ENCODE data around the gene POLD1.

POLD1 gene

DNA sequence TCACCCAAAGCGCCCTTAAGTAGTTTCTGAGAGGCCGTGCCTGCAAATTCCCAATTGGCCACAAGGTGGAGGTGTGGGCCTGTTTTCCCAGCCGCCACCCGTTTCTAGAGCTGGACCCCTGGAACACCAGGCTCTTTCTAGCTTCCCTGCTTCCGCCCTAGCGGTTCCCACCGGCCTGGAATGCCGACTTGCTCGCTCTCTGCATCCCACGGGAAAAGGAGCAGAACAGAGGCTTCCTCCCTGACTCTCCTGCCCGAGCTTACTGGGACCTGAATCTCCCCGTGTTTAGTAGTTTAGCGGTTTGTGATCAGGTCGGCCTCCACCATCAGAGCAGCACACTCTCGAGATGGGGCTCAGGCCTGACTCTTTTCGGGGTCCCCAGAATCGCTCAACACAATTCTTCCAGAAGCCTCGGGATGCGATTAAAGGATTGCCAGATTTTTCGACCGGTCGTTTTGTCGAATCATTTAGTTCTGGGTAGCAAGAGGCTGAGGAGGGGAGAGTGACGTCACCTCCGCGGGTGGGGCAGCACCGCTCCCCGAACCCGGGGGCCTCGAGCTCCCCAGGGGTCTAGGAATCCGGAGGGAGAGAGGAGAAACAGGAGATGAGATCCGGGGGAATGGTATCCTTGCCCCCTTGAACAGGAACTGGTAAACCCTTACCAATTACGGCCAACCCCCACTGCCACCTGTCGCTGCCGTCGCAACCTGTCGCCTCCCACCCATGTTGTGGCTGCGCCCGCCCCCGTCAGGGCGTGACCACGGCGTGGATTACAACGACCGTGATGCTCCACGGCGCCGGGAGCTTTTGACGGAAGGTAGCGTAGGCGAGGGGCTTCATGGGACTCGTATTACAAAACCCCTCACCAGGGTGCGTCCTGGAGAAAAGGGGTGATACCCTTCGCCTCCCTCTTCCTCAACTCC, 26.7 kb upstream of the POLD1 start:
- Histone ChIP-seq H3K9me2 (replicated peaks; ENCODE audit: insufficient read depth, low read length) (no peaks in the 10 kb centered on the region), H3K27me3 (ENCODE audit: low read length) (no peaks in the 10 kb centered on the region), H3F3A (ENCODE audit: insufficient read depth) (peaks cover 6% of the 10 kb centered on the region), H3K27ac (ENCODE audit: low read depth, low read length) (peak overlapping the region; percentile 85), H3K36me3 (ENCODE audit: low read length) (no peaks in the 10 kb centered on the region), H3K4me3 (ENCODE audit: insufficient read depth, low read length, poor library complexity, severe bottlenecking) (peak overlapping the region; percentile 54), H3K4me2 (ENCODE audit: low read depth, low read length, poor library complexity, severe bottlenecking) (peak overlapping the region; percentile 83), H2AFZ (ENCODE audit: low read depth, low read length, severe bottlenecking) (peak overlapping the region; percentile 80), H4K20me1 (ENCODE audit: low read depth, low read length) (no peaks in the 10 kb centered on the region), H3K79me2 (ENCODE audit: insufficient read depth, low read length) (no peaks in the 10 kb centered on the region), H3K9ac (ENCODE audit: low read length) (peak overlapping the region; percentile 68), H3K9me3 (ENCODE audit: insufficient read depth, low read length) (no peaks in the 10 kb centered on the region)
- no peak for TF ChIP-seq EZH2phosphoT487 (conservative IDR thresholded peaks at IDR 0.05; ENCODE audit: low read length)
- TF ChIP-seq, protein P1, sequence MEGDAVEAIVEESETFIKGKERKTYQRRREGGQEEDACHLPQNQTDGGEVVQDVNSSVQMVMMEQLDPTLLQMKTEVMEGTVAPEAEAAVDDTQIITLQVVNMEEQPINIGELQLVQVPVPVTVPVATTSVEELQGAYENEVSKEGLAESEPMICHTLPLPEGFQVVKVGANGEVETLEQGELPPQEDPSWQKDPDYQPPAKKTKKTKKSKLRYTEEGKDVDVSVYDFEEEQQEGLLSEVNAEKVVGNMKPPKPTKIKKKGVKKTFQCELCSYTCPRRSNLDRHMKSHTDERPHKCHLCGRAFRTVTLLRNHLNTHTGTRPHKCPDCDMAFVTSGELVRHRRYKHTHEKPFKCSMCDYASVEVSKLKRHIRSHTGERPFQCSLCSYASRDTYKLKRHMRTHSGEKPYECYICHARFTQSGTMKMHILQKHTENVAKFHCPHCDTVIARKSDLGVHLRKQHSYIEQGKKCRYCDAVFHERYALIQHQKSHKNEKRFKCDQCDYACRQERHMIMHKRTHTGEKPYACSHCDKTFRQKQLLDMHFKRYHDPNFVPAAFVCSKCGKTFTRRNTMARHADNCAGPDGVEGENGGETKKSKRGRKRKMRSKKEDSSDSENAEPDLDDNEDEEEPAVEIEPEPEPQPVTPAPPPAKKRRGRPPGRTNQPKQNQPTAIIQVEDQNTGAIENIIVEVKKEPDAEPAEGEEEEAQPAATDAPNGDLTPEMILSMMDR (IDR thresholded peaks at IDR 0.05; ENCODE audit: insufficient read depth, low read length, poor library complexity, severe bottlenecking), result peak; percentile 70

DNA sequence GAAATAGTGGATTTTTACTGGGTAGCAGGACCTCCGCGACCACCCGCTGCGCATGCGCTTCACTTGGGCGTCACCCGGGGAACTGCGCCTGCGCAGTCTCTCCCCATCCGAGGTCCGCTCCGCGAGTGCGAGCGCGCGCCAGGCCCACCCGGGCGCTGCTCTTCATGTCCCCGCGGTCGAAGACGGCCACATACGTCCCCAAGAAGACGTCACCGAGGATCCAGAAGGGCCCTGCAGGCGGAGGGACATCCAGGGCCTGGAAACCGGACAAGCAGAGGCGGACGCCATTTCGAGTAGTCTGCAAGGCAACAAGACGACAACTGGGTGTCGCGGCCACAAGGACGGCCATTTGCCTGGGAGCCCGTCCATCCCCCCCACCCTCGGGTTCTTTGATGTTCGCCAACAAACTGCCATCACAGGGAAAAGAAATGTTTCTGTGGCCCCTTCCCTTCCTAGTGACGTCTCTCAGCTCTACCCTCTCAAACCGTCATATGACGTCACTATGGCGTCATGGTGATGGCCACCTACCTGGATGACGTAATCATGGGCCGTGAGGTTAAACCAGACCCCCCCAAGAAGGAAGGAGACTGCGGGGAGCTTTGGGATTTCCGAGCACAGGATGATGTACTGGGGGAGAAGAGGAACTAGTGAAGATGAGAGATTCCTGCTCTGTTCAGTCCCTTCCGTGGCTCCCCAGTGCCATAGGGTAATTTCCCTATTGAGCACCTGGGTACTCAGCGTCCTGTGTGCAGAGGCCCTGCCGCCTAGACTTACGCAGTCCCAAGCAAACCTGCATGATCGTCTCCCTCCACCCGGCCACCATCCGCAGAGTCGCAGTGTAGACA, 25.4 kb upstream of the POLD1 start:
- Histone ChIP-seq H3K9me2 (replicated peaks; ENCODE audit: insufficient read depth, low read length) (no peaks in the 10 kb centered on the region), H3K79me2 (ENCODE audit: insufficient read depth, low read length) (no peaks in the 10 kb centered on the region), H3K4me2 (ENCODE audit: low read depth, low read length, poor library complexity, severe bottlenecking) (peak overlapping the region; percentile 83), H4K20me1 (ENCODE audit: low read depth, low read length) (no peaks in the 10 kb centered on the region), H3K27ac (ENCODE audit: low read depth, low read length) (peak overlapping the region; percentile 85), H3K36me3 (ENCODE audit: low read length) (no peaks in the 10 kb centered on the region), H2AFZ (ENCODE audit: low read depth, low read length, severe bottlenecking) (no peak overlapping the region), H3K9ac (ENCODE audit: low read length) (peak overlapping the region; percentile 68; the same call in 1 of the 2 replicates), H3K9me3 (ENCODE audit: insufficient read depth, low read length) (no peaks in the 10 kb centered on the region), H3K27me3 (ENCODE audit: low read length) (no peaks in the 10 kb centered on the region), H3K4me3 (ENCODE audit: insufficient read depth, low read length, poor library complexity, severe bottlenecking) (peak overlapping the region; percentile 25), H3F3A (ENCODE audit: insufficient read depth) (peaks cover 12% of the 10 kb centered on the region)
- TF ChIP-seq, protein P1 (IDR thresholded peaks at IDR 0.05; ENCODE audit: insufficient read depth, low read length, poor library complexity, severe bottlenecking), result no peak

DNA sequence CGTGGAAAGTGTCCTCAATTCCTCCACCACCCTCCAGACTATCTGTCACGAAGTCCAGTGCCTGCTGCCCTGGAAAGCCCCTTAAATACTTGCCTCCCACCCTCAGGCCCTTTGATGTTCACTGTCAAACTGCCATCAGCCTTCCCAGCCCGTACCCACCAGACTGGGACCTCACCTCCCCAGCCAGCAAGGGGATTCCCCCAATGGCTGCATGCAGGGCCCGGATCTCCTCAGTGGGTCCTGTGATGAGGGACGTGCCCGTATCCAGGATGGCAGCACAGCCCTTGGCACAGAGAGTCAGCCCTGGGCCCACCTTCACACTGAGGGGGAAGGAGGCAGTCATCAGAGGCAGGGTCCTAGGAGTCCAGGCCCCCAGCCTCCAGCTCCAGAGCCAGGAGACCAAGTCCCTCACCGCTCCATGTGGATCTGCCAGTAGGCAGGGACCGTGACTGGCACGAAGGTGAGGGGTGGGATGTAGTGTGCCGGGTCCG, 24.8 kb upstream of the POLD1 start:
- Histone ChIP-seq H3K27me3 (ENCODE audit: low read length) (no peaks in the 10 kb centered on the region), H3K27ac (ENCODE audit: low read depth, low read length) (no peak overlapping the region), H3K4me2 (ENCODE audit: low read depth, low read length, poor library complexity, severe bottlenecking) (no peak overlapping the region)

More for the DNA sequence above, 24.8 kb upstream of the POLD1 start:
- Histone ChIP-seq H4K20me1 (ENCODE audit: low read depth, low read length) (no peaks in the 10 kb centered on the region), H3K36me3 (ENCODE audit: low read length) (no peaks in the 10 kb centered on the region), H2AFZ (ENCODE audit: low read depth, low read length, severe bottlenecking) (no peak overlapping the region), H3K4me3 (ENCODE audit: insufficient read depth, low read length, poor library complexity, severe bottlenecking) (no peak overlapping the region), H3K9me3 (ENCODE audit: insufficient read depth, low read length) (no peaks in the 10 kb centered on the region), H3F3A (ENCODE audit: insufficient read depth) (peaks cover 9% of the 10 kb centered on the region), H3K9ac (ENCODE audit: low read length) (no peak overlapping the region), H3K79me2 (ENCODE audit: insufficient read depth, low read length) (no peaks in the 10 kb centered on the region), H3K9me2 (replicated peaks; ENCODE audit: insufficient read depth, low read length) (no peaks in the 10 kb centered on the region)
- TF ChIP-seq, protein P1 (IDR thresholded peaks at IDR 0.05; ENCODE audit: insufficient read depth, low read length, poor library complexity, severe bottlenecking), result no peak
- TF ChIP-seq EZH2phosphoT487 (conservative IDR thresholded peaks at IDR 0.05; ENCODE audit: low read length), result no peak
